Colon (tissue), 2 donors: Measurements from ENCODE around the gene RFWD3.
"Not testable (repeated sequence)": the region's sequence is repeated elsewhere in the genome, so short reads cannot be mapped to it uniquely, and the experiment has no call there.

Source experiments
- FAIRE-seq: peaks from 2 replicates; lab custom pipeline; 2012; peaks lifted over from hg19 to GRCh38; lab: Jason Lieb, UNC
- donor health status: control.
- donor health status: control.

RFWD3 gene

GRCh38 chr16:74666425-74667254, at the start of gene RFWD3:
Gene RFWD3, minus strand, starts transcription at chr16:74666877. Its CDS starts 5,428 bp downstream, at chr16:74661449.
- FAIRE-seq: peak; percentile 89

- FAIRE-seq: no peak
Measured at GRCh38 chr16:74716355-74716754, 49.7 kb upstream of the RFWD3 start.

GRCh38 chr16:74713876-74714275, 47.2 kb upstream of the RFWD3 start:
- no peak for FAIRE-seq

GRCh38 chr16:74713325-74713724, 46.6 kb upstream of the RFWD3 start:
- no peak for FAIRE-seq

- no peak for FAIRE-seq
Measured at GRCh38 chr16:74711938-74712337, 45.3 kb upstream of the RFWD3 start.

- FAIRE-seq: no peak
Measured at GRCh38 chr16:74710401-74710800, 43.7 kb upstream of the RFWD3 start.

GRCh38 chr16:74709441-74709877, 42.8 kb upstream of the RFWD3 start:
- no peak for FAIRE-seq

- FAIRE-seq: no peak
Measured at GRCh38 chr16:74700438-74701225, 34.0 kb upstream of the RFWD3 start, which contains the start of gene MLKL. Gene MLKL, minus strand, starts transcription at chr16:74700862. Its CDS starts 5,105 bp downstream, at chr16:74695757.

- FAIRE-seq: no peak
Measured at GRCh38 chr16:74700116-74700437, 33.4 kb upstream of the RFWD3 start.

GRCh38 chr16:74699666-74700065, 33.0 kb upstream of the RFWD3 start:
- FAIRE-seq: no peak

- FAIRE-seq: no peak
Measured at GRCh38 chr16:74698222-74698621, 31.5 kb upstream of the RFWD3 start.

GRCh38 chr16:74695450-74696422, 29.1 kb upstream of the RFWD3 start:
- no peak for FAIRE-seq

GRCh38 chr16:74691093-74691855, 24.6 kb upstream of the RFWD3 start:
- no peak for FAIRE-seq

GRCh38 chr16:74682556-74682955, 15.9 kb upstream of the RFWD3 start:
- FAIRE-seq: no peak

- no peak for FAIRE-seq
Measured at GRCh38 chr16:74680681-74681080, 14.0 kb upstream of the RFWD3 start.

- FAIRE-seq: no peak
Measured at GRCh38 chr16:74679983-74680382, 13.3 kb upstream of the RFWD3 start.

GRCh38 chr16:74677868-74678267, 11.2 kb upstream of the RFWD3 start:
- FAIRE-seq: no peak

- no peak for FAIRE-seq
Measured at GRCh38 chr16:74673876-74674275, 7.2 kb upstream of the RFWD3 start.

- FAIRE-seq: not testable (repeated sequence)
Measured at GRCh38 chr16:74668877-74669276, 2.2 kb upstream of the RFWD3 start.

- no peak for FAIRE-seq
Measured at GRCh38 chr16:74667255-74667700, 601 bp upstream of the RFWD3 start.

- no peak for FAIRE-seq
Measured at GRCh38 chr16:74666010-74666421, 661 bp downstream of the RFWD3 start.
